A549 (cell line): ENCODE measurements around the gene LAMB2. TPM values are rescaled to one million over a fixed set of nuclear protein-coding genes. Genes with fewer than 3 reads are reported as not detected.

ENCODE experiments used
- ATAC-seq, 2 experiments: fragments of 200-7000 bp in 1 of 2; fragments of >200 bp in 1 of 2; cut with Nextera tagmentation in 1 of 2; cut with Tn5 transposase in 1 of 2; 3 replicates each; pipeline versions ENCODE4 v1.8.0 to v1.9.1; 2018 to 2020; ENCODE audit warnings: mild to moderate bottlenecking in 1 of 2, moderate library complexity in 1 of 2
- CTCF ChIA-PET: fragments of 300-600 bp; sonication (Branson Sonifier 250); formaldehyde crosslinking; extraction: SDS; loops from one replicate; lab custom pipeline; 2021; ENCODE audit warnings: antibody characterized with exemption, inconsistent platforms; lab: Yijun Ruan, JAX
- POLR2A ChIA-PET: fragments of 350-600 bp; formaldehyde crosslinking; extraction: SDS; loops from one replicate; lab custom pipeline; 2021; ENCODE audit warnings: antibody characterized with exemption, inconsistent platforms; lab: Yijun Ruan, JAX
- DNase-seq, 2 experiments: peaks; one replicate each; pipeline versions ENCODE4 v3.0.0 to v3.0.0-alpha.2; 2011 to 2016; ENCODE audit warnings: low read depth in 1 of 2, low spot score in 1 of 2
- FAIRE-seq: peaks from 2 replicates; lab custom pipeline; 2011; peaks lifted over from hg19 to GRCh38; lab: Jason Lieb, UNC
- H3K27ac ChIP-seq, 2 experiments: fragments of >200 bp; sonication (Bioruptor Twin); formaldehyde crosslinking; 3 replicates each; pipeline ENCODE4 v1.5.1; 2016 to 2017
- H3K4me1 ChIP-seq: fragments of >200 bp; sonication (Bioruptor Twin); formaldehyde crosslinking; 3 replicates; pipeline ENCODE4 v1.6.1; 2016
- H3K4me2 ChIP-seq: fragments of >200 bp; sonication (Bioruptor Twin); formaldehyde crosslinking; 3 replicates; pipeline ENCODE4 v1.6.1; 2016
- H3K4me3 ChIP-seq: fragments of >200 bp; sonication (Bioruptor Twin); formaldehyde crosslinking; 3 replicates; pipeline ENCODE4 v1.5.1; 2016
- H3K9me3 ChIP-seq: fragments of >200 bp; sonication (Bioruptor Twin); formaldehyde crosslinking; 3 replicates; pipeline ENCODE4 v1.6.1; 2016
- BHLHE40 ChIP-seq: IDR thresholded peaks from 2 replicates; pipeline ENCODE4 v1.6.1; 2012; ENCODE audit warnings: low read depth, low read length, inconsistent platforms
- CBX2 ChIP-seq: fragments of 200-600 bp; sonication (generic); IDR thresholded peaks from 2 replicates; pipeline ENCODE4 v1.6.1; 2016; ENCODE audit warnings: low read depth, mild to moderate bottlenecking, borderline replicate concordance
- CBX8 ChIP-seq: fragments of 200-600 bp; sonication (generic); IDR thresholded peaks from 2 replicates; pipeline ENCODE4 v1.6.1; 2016
- CEBPB ChIP-seq, 2 experiments: fragments of >200 bp in 1 of 2; sonication (Bioruptor Twin) in 1 of 2; formaldehyde crosslinking in 1 of 2; IDR thresholded peaks; 2 replicates each; pipeline ENCODE4 v1.6.1; 2012 to 2016
- CHD4 ChIP-seq: fragments of 200-600 bp; sonication (generic); IDR thresholded peaks from 2 replicates; pipeline ENCODE4 v1.6.1; 2016; ENCODE audit warnings: antibody characterized with exemption, mild to moderate bottlenecking, borderline replicate concordance
- EHF ChIP-seq: fragments of 250-450 bp; sonication (Bioruptor Pico); IDR thresholded peaks from 2 replicates; pipeline ENCODE4 v1.5.0; 2020; ENCODE audit warnings: mild to moderate bottlenecking
- EHMT2 ChIP-seq: fragments of 200-600 bp; sonication (generic); IDR thresholded peaks from 2 replicates; pipeline ENCODE4 v1.6.1; 2016; ENCODE audit warnings: antibody characterized with exemption, low read depth, mild to moderate bottlenecking, moderate library complexity
- EP300 ChIP-seq, 2 experiments: fragments of >200 bp; sonication (Bioruptor Twin); formaldehyde crosslinking; IDR thresholded peaks; 2 replicates in 1 of 2; 3 replicates in 1 of 2; pipeline ENCODE4 v1.6.1; 2016 to 2017
- ESRRA ChIP-seq: fragments of 150-350 bp; IDR thresholded peaks from 2 replicates; pipeline ENCODE4 v1.6.1; 2014; ENCODE audit warnings: mild to moderate bottlenecking, low read length, borderline replicate concordance
- FOSL2 ChIP-seq, 2 experiments: fragments of 450-650 bp in 1 of 2; fragments of >200 bp in 1 of 2; sonication (Bioruptor Twin) in 1 of 2; formaldehyde crosslinking; IDR thresholded peaks; 2 replicates each; pipeline versions ENCODE4 v1.5.0 to v1.6.1; 2016 to 2020; ENCODE audit warnings: mild to moderate bottlenecking in 1 of 2, moderate library complexity in 1 of 2
- HEYL ChIP-seq: fragments of 250-450 bp; sonication (Bioruptor Pico); IDR thresholded peaks from 2 replicates; pipeline ENCODE4 v1.8.0; 2021; ENCODE audit warnings: mild to moderate bottlenecking, moderate library complexity
- HOXB13 ChIP-seq: fragments of 250-450 bp; sonication (Bioruptor Pico); IDR thresholded peaks from 2 replicates; pipeline ENCODE4 v1.5.0; 2020; ENCODE audit warnings: low read depth, mild to moderate bottlenecking, moderate library complexity
- KDM5A ChIP-seq: fragments of 200-600 bp; sonication (generic); IDR thresholded peaks from 2 replicates; pipeline ENCODE4 v1.6.1; 2016; ENCODE audit warnings: antibody characterized with exemption, mild to moderate bottlenecking
- MYC ChIP-seq: IDR thresholded peaks from 2 replicates; pipeline ENCODE4 v1.6.1; 2012; ENCODE audit warnings: mild to moderate bottlenecking, inconsistent platforms, low read length, improper control_type of control experiment, borderline replicate concordance
- NPAS2 ChIP-seq: fragments of 250-450 bp; sonication (Bioruptor Pico); IDR thresholded peaks from 2 replicates; pipeline ENCODE4 v1.8.0; 2022; ENCODE audit warnings: mild to moderate bottlenecking, moderate library complexity, borderline replicate concordance
- POLR2A ChIP-seq: IDR thresholded peaks from 2 replicates; pipeline ENCODE4 v1.6.1; 2012; ENCODE audit warnings: mild to moderate bottlenecking, low read length
- POLR2AphosphoS2 ChIP-seq: conservative IDR thresholded peaks from 2 replicates; pipeline ENCODE4 v1.6.1; 2012; ENCODE audit warnings: low read length, improper control_type of control experiment, inconsistent platforms
- RAD21 ChIP-seq, 2 experiments: fragments of >200 bp in 1 of 2; sonication (Bioruptor Twin) in 1 of 2; formaldehyde crosslinking in 1 of 2; IDR thresholded peaks in 1 of 2; conservative IDR thresholded peaks in 1 of 2; 2 replicates in 1 of 2; 3 replicates in 1 of 2; pipeline ENCODE4 v1.6.1; 2012 to 2018; ENCODE audit warnings: inconsistent platforms in 1 of 2
- RARB ChIP-seq: fragments of 250-450 bp; sonication (Bioruptor Pico); IDR thresholded peaks from 2 replicates; pipeline ENCODE4 v1.8.0; 2021; ENCODE audit warnings: mild to moderate bottlenecking, moderate library complexity
- ZFP36 ChIP-seq: fragments of 450-650 bp; IDR thresholded peaks from 2 replicates; pipeline ENCODE4 v1.6.1; 2014; ENCODE audit warnings: borderline replicate concordance; ENCODE audit not compliant: partially characterized antibody
- ZSCAN20 ChIP-seq: fragments of 250-450 bp; sonication (Bioruptor Pico); IDR thresholded peaks from 2 replicates; pipeline ENCODE4 v1.8.0; 2022; ENCODE audit warnings: mild to moderate bottlenecking, moderate library complexity
- WGBS: methylation state at CpG from one replicate; pipeline ENCODE4 v1.1.6; 2017; ENCODE audit errors: missing lambda C conversion rate; 5-methylcytosine and 5-hydroxymethylcytosine counted together
- polyA plus RNA-seq, 4 experiments: library from polyadenylated mRNA; depleted of rRNA in 3 of 4; stranded (reverse); fragments of >200 nt; fragmentation: RNase III in 1 of 4; extraction: RNeasy Plus Mini Kit Qiagen cat#74134 plus additional on column Dnase treatment in 1 of 4; gene quantifications; 2 replicates in 3 of 4; 3 replicates in 1 of 4; pipeline ENCODE4 v1.2.3, GENCODE V29; 2011 to 2017
- TF ChIP-seq, protein P1 (sequence below): fragments of 250-450 bp; sonication (Bioruptor Pico); IDR thresholded peaks from 2 replicates; pipeline ENCODE4 v1.5.0; 2020; ENCODE audit warnings: low read depth, mild to moderate bottlenecking, moderate library complexity
- TF ChIP-seq, protein P2 (sequence below): IDR thresholded peaks from 2 replicates; pipeline ENCODE4 v1.6.1; 2012; ENCODE audit warnings: low read depth, borderline replicate concordance
- TF ChIP-seq, protein P3 (sequence below): fragments of 450-650 bp; IDR thresholded peaks from 2 replicates; pipeline ENCODE4 v1.6.1; 2014; ENCODE audit warnings: antibody characterized with exemption

LAMB2 gene
- polyA plus RNA-seq, 2 of the 4 experiments (the other 2 are of a cell fraction): 87.3 to 146 TPM

DNA sequence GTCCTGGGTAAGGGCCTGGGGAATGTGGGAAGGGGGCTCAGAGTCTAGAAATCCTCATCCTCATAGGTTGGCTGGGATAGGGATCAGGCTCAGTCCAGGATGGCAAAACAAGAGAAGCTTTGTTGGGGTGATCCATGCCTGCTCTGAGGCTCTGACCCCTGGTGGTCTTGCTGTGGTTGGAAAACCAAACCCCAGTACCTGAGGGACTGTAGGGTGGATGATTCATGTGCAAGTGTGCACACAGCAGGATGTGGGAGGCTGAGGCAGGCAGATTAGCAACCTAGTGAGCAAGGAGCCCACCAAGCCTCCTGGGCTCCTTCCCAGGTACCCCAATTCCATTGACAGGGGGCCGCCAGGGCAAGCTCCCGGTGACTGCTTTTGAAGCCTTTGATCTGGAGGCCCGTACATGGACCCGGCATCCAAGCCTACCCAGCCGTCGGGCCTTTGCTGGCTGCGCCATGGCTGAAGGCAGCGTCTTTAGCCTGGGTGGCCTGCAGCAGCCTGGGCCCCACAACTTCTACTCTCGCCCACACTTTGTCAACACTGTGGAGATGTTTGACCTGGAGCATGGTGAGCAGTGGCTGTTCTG lies 41.6 kb upstream of the LAMB2 start:
- Histone ChIP-seq H3K4me2 (no peak overlapping the region), H3K27ac (no peak overlapping the region), H3K9me3 (no peaks in the 10 kb centered on the region), H3K4me1 (peaks cover 20% of the 10 kb centered on the region), H3K4me3 (no peak overlapping the region)
- DNase-seq (no peak), FAIRE-seq (no peak), ATAC-seq (no peak)
- 93% methylated on average over 8 of the region's 9 CpGs for WGBS
- ChIA-PET CTCF (no interaction called here), POLR2A (no interaction called here)
- no peak for TF ChIP-seq ZFP36
- no peak for TF ChIP-seq CBX2
- TF ChIP-seq, protein P1, sequence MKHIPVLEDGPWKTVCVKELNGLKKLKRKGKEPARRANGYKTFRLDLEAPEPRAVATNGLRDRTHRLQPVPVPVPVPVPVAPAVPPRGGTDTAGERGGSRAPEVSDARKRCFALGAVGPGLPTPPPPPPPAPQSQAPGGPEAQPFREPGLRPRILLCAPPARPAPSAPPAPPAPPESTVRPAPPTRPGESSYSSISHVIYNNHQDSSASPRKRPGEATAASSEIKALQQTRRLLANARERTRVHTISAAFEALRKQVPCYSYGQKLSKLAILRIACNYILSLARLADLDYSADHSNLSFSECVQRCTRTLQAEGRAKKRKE (CRISPR knock-in tag): no peak
- no peak for TF ChIP-seq POLR2A
- TF ChIP-seq CEBPB (IDR thresholded peaks at IDR 0.05): no peak
- TF ChIP-seq, protein P2, sequence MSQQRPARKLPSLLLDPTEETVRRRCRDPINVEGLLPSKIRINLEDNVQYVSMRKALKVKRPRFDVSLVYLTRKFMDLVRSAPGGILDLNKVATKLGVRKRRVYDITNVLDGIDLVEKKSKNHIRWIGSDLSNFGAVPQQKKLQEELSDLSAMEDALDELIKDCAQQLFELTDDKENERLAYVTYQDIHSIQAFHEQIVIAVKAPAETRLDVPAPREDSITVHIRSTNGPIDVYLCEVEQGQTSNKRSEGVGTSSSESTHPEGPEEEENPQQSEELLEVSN: no peak
- TF ChIP-seq POLR2AphosphoS2: no peak

DNA sequence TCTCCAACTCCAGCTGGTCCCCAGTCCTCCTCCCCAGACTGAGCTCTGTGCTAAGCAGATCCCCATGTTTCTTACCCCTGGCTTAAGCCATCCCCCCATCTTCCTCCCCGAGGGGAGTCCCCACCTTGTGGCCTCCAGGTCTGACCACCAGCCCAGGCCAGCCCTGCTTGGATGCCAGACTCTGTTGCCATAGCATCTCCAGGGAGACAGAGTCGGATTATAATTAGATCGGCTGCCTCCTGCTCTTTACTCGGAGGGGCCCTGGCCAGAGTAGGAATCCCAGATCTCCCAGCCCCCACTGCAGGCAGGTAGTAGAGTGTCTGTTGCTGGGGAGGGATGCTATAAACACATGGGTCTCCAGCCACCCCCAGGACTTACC lies 40.9 kb upstream of the LAMB2 start:
- ATAC-seq (no peak), DNase-seq (no peak), FAIRE-seq (no peak)
- Histone ChIP-seq H3K9me3 (no peaks in the 10 kb centered on the region), H3K4me1 (peaks cover 20% of the 10 kb centered on the region), H3K4me2 (no peak overlapping the region), H3K4me3 (no peak overlapping the region), H3K27ac (no peak overlapping the region)
- no peak for TF ChIP-seq EHMT2
- WGBS: 88% methylated on average over 3 of the region's 4 CpGs
- ChIA-PET CTCF (no interaction called here), POLR2A (no interaction called here)

DNA sequence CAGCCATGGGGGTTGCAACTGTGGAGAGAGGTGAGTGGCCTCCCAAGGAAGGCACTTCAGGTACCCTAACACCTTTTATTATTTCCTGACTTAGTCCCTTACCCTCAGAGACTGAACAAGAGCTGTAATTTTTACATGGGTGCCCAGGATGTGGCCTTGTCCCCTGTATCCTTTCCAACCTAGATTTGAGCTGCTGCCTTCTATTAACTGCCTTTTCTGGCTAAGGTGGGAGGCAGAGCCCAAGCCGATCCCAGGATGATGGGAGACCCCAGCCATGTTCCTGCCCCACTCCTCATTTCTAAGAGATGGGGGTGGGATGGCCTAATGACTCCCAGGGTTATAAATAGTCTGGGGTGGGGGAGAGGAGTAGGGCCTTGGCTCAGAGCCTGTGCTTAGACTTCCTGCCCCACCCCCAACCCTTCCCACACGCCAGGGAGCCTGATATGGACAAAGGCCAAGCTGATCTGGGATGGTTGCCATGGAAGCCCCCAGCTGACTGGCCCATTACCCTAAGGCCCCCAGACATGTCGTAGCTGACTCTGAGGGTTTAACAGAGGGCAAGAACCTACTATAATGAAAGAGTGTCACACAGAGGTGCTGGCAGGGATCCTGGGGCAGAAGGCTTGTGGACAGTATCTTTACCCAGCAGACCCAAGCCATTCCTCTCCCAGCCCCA lies 40.4 kb upstream of the LAMB2 start:
- DNase-seq (no peak), FAIRE-seq (no peak), ATAC-seq (no peak)
- ChIA-PET CTCF (no interaction called here), POLR2A (no interaction called here)
- Histone ChIP-seq H3K4me3 (no peak overlapping the region), H3K27ac (peak overlapping the region in 1 of 2 experiments; percentile 87; a peak in 1 of 6 replicates), H3K4me1 (peaks cover 20% of the 10 kb centered on the region), H3K4me2 (peak overlapping the region; percentile 94; the same call in 1 of the 3 replicates), H3K9me3 (no peaks in the 10 kb centered on the region)
- TF ChIP-seq CBX2 (no peak), EHF (CRISPR knock-in tag) (no peak), CEBPB (IDR thresholded peaks at IDR 0.05) (no peak), CHD4 (no peak)
- TF ChIP-seq, protein P1 (CRISPR knock-in tag): no peak
- WGBS: 82% methylated on average over 3 of the region's 3 CpGs

DNA sequence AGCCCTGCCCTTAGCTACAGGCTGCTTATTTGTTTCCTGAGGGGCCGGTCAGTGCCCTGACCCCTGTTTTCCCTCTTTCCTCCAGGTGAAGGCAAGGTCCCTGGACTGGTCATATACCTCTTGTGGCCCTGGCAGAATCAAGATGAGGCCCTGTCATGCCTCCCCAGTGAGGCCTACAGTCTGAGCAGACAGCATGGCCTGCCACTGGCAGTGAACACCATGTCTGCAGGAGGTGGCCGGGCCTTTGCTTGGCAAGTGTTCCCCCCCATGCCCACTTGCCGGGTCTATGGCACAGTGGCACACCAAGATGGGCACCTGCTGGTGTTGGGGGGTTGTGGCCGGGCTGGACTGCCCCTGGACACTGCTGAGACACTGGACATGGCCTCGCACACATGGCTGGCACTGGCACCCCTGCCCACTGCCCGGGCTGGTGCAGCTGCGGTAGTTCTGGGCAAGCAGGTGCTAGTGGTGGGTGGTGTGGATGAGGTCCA lies 39.7 kb upstream of the LAMB2 start:
- no peak for TF ChIP-seq FOSL2 (IDR thresholded peaks at IDR 0.05)
- TF ChIP-seq FOSL2 (CRISPR knock-in tag; IDR thresholded peaks at IDR 0.05): no peak
- no peak for TF ChIP-seq CBX8
- TF ChIP-seq EP300 (IDR thresholded peaks at IDR 0.05): no peak
- TF ChIP-seq, protein P3, sequence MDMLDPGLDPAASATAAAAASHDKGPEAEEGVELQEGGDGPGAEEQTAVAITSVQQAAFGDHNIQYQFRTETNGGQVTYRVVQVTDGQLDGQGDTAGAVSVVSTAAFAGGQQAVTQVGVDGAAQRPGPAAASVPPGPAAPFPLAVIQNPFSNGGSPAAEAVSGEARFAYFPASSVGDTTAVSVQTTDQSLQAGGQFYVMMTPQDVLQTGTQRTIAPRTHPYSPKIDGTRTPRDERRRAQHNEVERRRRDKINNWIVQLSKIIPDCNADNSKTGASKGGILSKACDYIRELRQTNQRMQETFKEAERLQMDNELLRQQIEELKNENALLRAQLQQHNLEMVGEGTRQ: no peak
- no peak for TF ChIP-seq RAD21 (conservative IDR thresholded peaks at IDR 0.05 in 1 of 2, IDR thresholded peaks at IDR 0.05 in 1 of 2)
- TF ChIP-seq HEYL (CRISPR knock-in tag): no peak
- no peak for TF ChIP-seq ZSCAN20 (CRISPR knock-in tag)
- TF ChIP-seq RARB (CRISPR knock-in tag): no peak
- TF ChIP-seq NPAS2: no peak
- no peak for TF ChIP-seq HOXB13 (CRISPR knock-in tag)
- no peak for TF ChIP-seq MYC
- TF ChIP-seq, protein P2: no peak
- no peak for TF ChIP-seq KDM5A
- TF ChIP-seq ESRRA: no peak
- TF ChIP-seq BHLHE40: no peak
- Histone ChIP-seq H3K4me1 (peaks cover 20% of the 10 kb centered on the region), H3K9me3 (no peaks in the 10 kb centered on the region), H3K4me3 (no peak overlapping the region; the same call in 2 of the 3 replicates), H3K4me2 (peak overlapping the region; percentile 94), H3K27ac (peak overlapping the region in 1 of 2 experiments; percentile 87; a peak in 2 of 6 replicates)
- DNase-seq (no peak), FAIRE-seq (no peak), ATAC-seq (no peak)
- WGBS: 80% methylated on average over 2 of the region's 7 CpGs
- CTCF ChIA-PET: interaction anchor here (1.5 kb wide), 1 partner anchor 47 kb away, joined by 5 read pairs; no protein-coding TSS in a partner anchor
- POLR2A ChIA-PET: no interaction called here
